ENCODE data around the gene C20orf96.

Gene C20orf96

DNA sequence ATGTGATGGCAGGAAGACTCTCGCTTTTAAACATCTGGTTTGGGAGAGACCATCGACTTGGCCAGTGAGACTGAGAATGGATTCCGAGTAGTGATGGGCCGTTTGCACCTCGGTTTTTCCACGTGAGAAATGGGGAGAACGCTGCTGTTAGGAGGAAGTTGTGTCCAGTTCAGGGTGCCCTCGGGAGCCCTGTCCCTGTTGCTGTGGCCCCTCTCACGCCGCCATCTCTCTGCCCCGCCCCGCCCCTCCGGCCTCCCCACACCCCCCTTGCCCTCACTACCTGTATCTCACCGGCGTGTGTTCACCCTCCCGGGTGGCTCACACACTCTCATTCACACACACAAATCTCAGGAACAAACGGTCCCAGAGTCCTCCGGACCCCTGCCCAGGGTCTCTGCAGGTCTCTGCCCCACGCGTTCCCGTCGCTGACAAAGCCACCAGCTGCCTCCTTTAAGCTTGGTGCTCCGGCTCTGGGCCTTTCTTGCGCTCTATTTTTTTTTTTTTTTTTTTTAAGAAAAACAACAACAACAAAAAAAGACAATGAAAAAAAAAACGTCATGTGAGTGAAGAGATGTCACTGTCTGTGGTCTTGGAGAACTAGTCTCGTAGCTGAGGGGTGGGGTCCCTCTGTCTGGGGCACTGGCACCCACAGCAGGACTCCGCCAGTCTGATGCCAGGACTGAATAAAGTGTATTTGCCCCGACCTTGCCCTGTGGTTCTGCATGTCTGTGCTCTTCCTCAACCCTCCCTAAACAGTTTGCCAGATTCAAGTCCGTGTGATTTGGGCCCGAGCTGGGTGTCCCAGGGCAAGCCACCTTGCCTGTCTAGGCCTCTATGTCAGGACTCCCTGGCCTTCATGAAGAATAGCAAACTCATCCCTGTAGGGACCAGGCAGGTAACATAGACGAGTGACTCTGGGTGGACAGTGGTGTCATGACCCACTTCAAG is 37.8 kb upstream of the C20orf96 start:
- Histone ChIP-seq H3K36me3 (ENCODE audit: insufficient read depth, low read length) (peaks cover 14% of the 10 kb centered on the region; the same call in 1 of the 2 replicates), H4K20me1 (ENCODE audit: insufficient read depth, low read length) (peaks cover 30% of the 10 kb centered on the region), H3K9me3 (ENCODE audit: insufficient read depth, low read length, severe bottlenecking) (no peaks in the 10 kb centered on the region), H3K4me1 (ENCODE audit: insufficient read depth, low read length) (peaks cover 60% of the 10 kb centered on the region), H3K27ac (ENCODE audit: low read length) (peak overlapping the region; percentile 57; the same call in 1 of the 2 replicates), H3K4me2 (ENCODE audit: insufficient read depth, low read length) (peak overlapping the region; percentile 93), H3K4me3 (ENCODE audit: low read depth in 1 of 2, low read length in 2 of 2) (peak overlapping the region in 1 of 2 experiments; percentile 63; a peak in 2 of 4 replicates), H3K9ac (ENCODE audit: low read depth, low read length) (peak overlapping the region; percentile 64; the same call in 1 of the 2 replicates), H3K27me3 (ENCODE audit: insufficient read depth, low read length, poor library complexity) (no peaks in the 10 kb centered on the region), H3K79me2 (ENCODE audit: insufficient read depth, low read length) (peaks cover 14% of the 10 kb centered on the region), H2AFZ (ENCODE audit: low read depth, low read length) (no peak overlapping the region)
- no peak for ATAC-seq (ENCODE audit: insufficient read depth, low read depth)
- DNase-seq, result no peak
- no peak for TF ChIP-seq EZH2 (IDR thresholded peaks at IDR 0.05; ENCODE audit: borderline replicate concordance, low read depth, low read length, severe bottlenecking)
- TF ChIP-seq, protein P1, sequence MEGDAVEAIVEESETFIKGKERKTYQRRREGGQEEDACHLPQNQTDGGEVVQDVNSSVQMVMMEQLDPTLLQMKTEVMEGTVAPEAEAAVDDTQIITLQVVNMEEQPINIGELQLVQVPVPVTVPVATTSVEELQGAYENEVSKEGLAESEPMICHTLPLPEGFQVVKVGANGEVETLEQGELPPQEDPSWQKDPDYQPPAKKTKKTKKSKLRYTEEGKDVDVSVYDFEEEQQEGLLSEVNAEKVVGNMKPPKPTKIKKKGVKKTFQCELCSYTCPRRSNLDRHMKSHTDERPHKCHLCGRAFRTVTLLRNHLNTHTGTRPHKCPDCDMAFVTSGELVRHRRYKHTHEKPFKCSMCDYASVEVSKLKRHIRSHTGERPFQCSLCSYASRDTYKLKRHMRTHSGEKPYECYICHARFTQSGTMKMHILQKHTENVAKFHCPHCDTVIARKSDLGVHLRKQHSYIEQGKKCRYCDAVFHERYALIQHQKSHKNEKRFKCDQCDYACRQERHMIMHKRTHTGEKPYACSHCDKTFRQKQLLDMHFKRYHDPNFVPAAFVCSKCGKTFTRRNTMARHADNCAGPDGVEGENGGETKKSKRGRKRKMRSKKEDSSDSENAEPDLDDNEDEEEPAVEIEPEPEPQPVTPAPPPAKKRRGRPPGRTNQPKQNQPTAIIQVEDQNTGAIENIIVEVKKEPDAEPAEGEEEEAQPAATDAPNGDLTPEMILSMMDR (IDR thresholded peaks at IDR 0.05; ENCODE audit: borderline replicate concordance, extremely low read depth, low read length, poor library complexity, severe bottlenecking), result no peak

DNA sequence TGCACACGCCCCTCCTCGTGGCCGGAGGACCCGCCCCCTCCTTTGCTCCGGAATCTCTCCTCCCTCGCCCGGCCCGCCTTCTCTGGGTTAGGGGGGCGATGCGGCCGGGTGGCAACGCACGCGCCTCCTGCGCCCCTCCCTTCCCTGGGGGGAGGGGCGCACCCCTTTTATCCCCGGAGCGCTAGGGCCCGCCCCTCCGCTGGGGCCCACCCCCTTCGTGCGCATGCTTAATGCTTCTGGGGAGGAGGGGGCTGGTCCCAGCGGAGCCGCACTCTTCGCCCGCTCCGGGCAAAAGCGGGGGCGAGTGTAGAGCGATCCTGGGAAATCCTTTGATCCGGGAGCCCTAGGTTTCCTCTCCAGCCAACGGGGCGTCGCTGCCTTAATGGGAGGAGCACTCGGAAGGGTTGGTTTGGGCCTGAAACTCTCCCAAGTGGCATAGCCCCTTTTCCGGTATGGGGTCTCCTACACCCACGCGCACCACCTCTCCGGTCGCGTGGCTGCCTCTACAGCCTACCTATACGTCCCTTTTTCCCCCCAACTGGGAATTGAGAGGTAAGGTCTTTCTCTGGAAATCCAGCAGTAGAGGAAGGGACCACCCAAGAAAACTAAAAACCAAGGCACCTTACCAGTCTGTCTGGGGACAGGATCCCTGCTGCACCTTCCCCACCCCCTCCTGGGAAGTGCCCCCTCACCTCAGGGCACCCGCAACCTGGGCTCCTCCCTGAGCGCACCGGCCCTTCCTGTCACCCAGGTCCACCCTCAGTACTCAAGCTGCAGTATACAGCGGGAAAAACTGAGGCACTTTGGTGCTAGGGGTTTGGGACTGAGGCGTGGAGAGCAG is 36.9 kb upstream of the C20orf96 start:
- Histone ChIP-seq H3K9ac (ENCODE audit: low read depth, low read length) (peak overlapping the region; percentile 64), H3K36me3 (ENCODE audit: insufficient read depth, low read length) (peaks cover 14% of the 10 kb centered on the region; the same call in 1 of the 2 replicates), H3K27me3 (ENCODE audit: insufficient read depth, low read length, poor library complexity) (no peaks in the 10 kb centered on the region), H4K20me1 (ENCODE audit: insufficient read depth, low read length) (peaks cover 30% of the 10 kb centered on the region), H3K79me2 (ENCODE audit: insufficient read depth, low read length) (peaks cover 14% of the 10 kb centered on the region), H3K4me1 (ENCODE audit: insufficient read depth, low read length) (peaks cover 60% of the 10 kb centered on the region), H3K4me2 (ENCODE audit: insufficient read depth, low read length) (peak overlapping the region; percentile 93), H3K9me3 (ENCODE audit: insufficient read depth, low read length, severe bottlenecking) (no peaks in the 10 kb centered on the region), H3K27ac (ENCODE audit: low read length) (peak overlapping the region; percentile 57), H3K4me3 (ENCODE audit: low read depth in 1 of 2, low read length in 2 of 2) (peak overlapping the region; percentile 11 to 63; a peak in 3 of 4 replicates), H2AFZ (ENCODE audit: low read depth, low read length) (peak overlapping the region; percentile 56; the same call in 1 of the 2 replicates)
- peak; percentile 36 for ATAC-seq (ENCODE audit: insufficient read depth, low read depth)
- DNase-seq, result peak; percentile 92
- no peak for TF ChIP-seq EZH2 (IDR thresholded peaks at IDR 0.05; ENCODE audit: borderline replicate concordance, low read depth, low read length, severe bottlenecking)
- TF ChIP-seq, protein P1 (IDR thresholded peaks at IDR 0.05; ENCODE audit: borderline replicate concordance, extremely low read depth, low read length, poor library complexity, severe bottlenecking), result no peak

DNA sequence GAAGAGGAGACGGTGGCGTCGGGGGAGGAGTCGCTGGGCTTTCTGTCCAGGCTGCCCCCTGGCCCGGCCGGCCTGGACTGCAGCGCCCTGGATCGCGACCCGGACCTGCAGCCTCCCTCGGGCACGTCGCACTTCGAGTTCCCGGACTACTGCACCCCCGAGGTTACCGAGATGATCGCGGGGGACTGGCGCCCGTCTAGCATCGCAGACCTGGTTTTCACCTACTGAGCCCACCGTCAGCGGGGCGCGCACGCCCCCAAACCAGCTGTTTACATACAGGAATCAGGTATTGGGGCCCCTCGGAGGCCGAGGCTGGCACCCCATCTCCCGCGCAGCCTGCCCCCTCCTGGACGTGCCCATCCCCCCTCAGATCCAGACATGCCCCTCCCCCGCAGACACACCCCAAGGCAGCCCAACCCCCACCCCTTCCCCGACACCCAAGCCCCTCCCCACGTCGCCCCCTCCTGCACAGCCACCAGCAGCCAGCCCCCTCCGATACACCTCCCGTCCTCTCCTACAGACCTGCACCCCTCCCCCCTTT is 36.2 kb upstream of the C20orf96 start:
- TF ChIP-seq, protein P1 (IDR thresholded peaks at IDR 0.05; ENCODE audit: borderline replicate concordance, extremely low read depth, low read length, poor library complexity, severe bottlenecking), result no peak
- TF ChIP-seq EZH2 (IDR thresholded peaks at IDR 0.05; ENCODE audit: borderline replicate concordance, low read depth, low read length, severe bottlenecking), result no peak
- H3K79me2 ChIP-seq (ENCODE audit: insufficient read depth, low read length), result peaks cover 14% of the 10 kb centered on the region
- no peak for DNase-seq
- peak overlapping the region; percentile 85 for H2AFZ ChIP-seq (ENCODE audit: low read depth, low read length)
- H4K20me1 ChIP-seq (ENCODE audit: insufficient read depth, low read length), result peaks cover 30% of the 10 kb centered on the region
- peaks cover 60% of the 10 kb centered on the region for H3K4me1 ChIP-seq (ENCODE audit: insufficient read depth, low read length)
- H3K4me2 ChIP-seq (ENCODE audit: insufficient read depth, low read length), result peak overlapping the region; percentile 93
- peaks cover 14% of the 10 kb centered on the region; the same call in 1 of the 2 replicates for H3K36me3 ChIP-seq (ENCODE audit: insufficient read depth, low read length)
- H3K27ac ChIP-seq (ENCODE audit: low read length), result peak overlapping the region; percentile 39; the same call in 1 of the 2 replicates
- H3K9ac ChIP-seq (ENCODE audit: low read depth, low read length), result peak overlapping the region; percentile 64
- H3K9me3 ChIP-seq (ENCODE audit: insufficient read depth, low read length, severe bottlenecking), result no peaks in the 10 kb centered on the region
- H3K27me3 ChIP-seq (ENCODE audit: insufficient read depth, low read length, poor library complexity), result no peaks in the 10 kb centered on the region
- no peak for ATAC-seq (ENCODE audit: insufficient read depth, low read depth)
- peak overlapping the region; percentile 29 to 63; a peak in 3 of 4 replicates for H3K4me3 ChIP-seq (ENCODE audit: low read depth in 1 of 2, low read length in 2 of 2)

All from DND-41 (cell line).